ENCODE measurements around the gene TBC1D32. TPM values are rescaled to one million over a fixed set of nuclear protein-coding genes. Genes with fewer than 3 reads are reported as not detected.

Gene TBC1D32
- total RNA-seq, 1 experiment from 2014 or later = 5.2 TPM

- TF ChIP-seq MAX (CRISPR knock-in tag; IDR thresholded peaks at IDR 0.05) (no peak), GTF2I (CRISPR knock-in tag; conservative IDR thresholded peaks at IDR 0.05) (no peak), USF2 (CRISPR knock-in tag; IDR thresholded peaks at IDR 0.05) (no peak), FOXK1 (CRISPR knock-in tag; IDR thresholded peaks at IDR 0.05) (no peak), CBFB (CRISPR knock-in tag; IDR thresholded peaks at IDR 0.05; ENCODE audit: low read depth) (no peak), RORB (CRISPR knock-in tag; IDR thresholded peaks at IDR 0.05) (no peak), OVOL2 (CRISPR knock-in tag; IDR thresholded peaks at IDR 0.05; ENCODE audit: borderline replicate concordance) (no peak)
Measured at GRCh38 chr6:121365536-121366521, 31.5 kb upstream of the TBC1D32 start (continued).

- DNase-seq (ENCODE audit: low spot score) (no peak), ATAC-seq (no peak)
- Mint-ChIP-seq H3K4me3 (no peak overlapping the region), H3K36me3 (no peaks in the 10 kb centered on the region), H3K27me3 (ENCODE audit: low read depth) (no peaks in the 10 kb centered on the region), H3K4me1 (peaks cover 7% of the 10 kb centered on the region), H3K27ac (no peak overlapping the region), H3K9me3 (no peaks in the 10 kb centered on the region)
- CTCF ChIA-PET = interaction anchor here (1.0 to 1.6 kb wide), 2 partner anchors 37 to 44 kb away, joined by 4 read pairs; no protein-coding TSS in a partner anchor
- no peak for TF ChIP-seq ZBTB43 (CRISPR knock-in tag; IDR thresholded peaks at IDR 0.05)
- no peak for TF ChIP-seq GABPB1 (CRISPR knock-in tag; IDR thresholded peaks at IDR 0.05)
- no peak for TF ChIP-seq ZNF281 (CRISPR knock-in tag; IDR thresholded peaks at IDR 0.05)
- TF ChIP-seq MLX (CRISPR knock-in tag; IDR thresholded peaks at IDR 0.05) = no peak
- no peak for TF ChIP-seq ZNF416 (CRISPR knock-in tag; IDR thresholded peaks at IDR 0.05)
- TF ChIP-seq USF1 (CRISPR knock-in tag; IDR thresholded peaks at IDR 0.05) = no peak
- TF ChIP-seq NFYB (CRISPR knock-in tag; conservative IDR thresholded peaks at IDR 0.05; ENCODE audit: low read depth) = no peak
- TF ChIP-seq IRF2 (CRISPR knock-in tag; IDR thresholded peaks at IDR 0.05; ENCODE audit: borderline replicate concordance, low read depth) = no peak
- TF ChIP-seq MYBL2 (CRISPR knock-in tag; IDR thresholded peaks at IDR 0.05) = no peak
- no peak for TF ChIP-seq E2F1 (CRISPR knock-in tag; IDR thresholded peaks at IDR 0.05)
- no peak for TF ChIP-seq MAX (CRISPR knock-in tag; IDR thresholded peaks at IDR 0.05)
- TF ChIP-seq ETV6 (CRISPR knock-in tag; IDR thresholded peaks at IDR 0.05) = no peak
- no peak for TF ChIP-seq HMGA2 (CRISPR knock-in tag; IDR thresholded peaks at IDR 0.05)
- TF ChIP-seq ESRRA (CRISPR knock-in tag; IDR thresholded peaks at IDR 0.05; ENCODE audit: borderline replicate concordance) = no peak
- TF ChIP-seq AR (CRISPR knock-in tag; IDR thresholded peaks at IDR 0.05) = no peak
- POLR2A ChIA-PET = no interaction called here
Measured at GRCh38 chr6:121356575-121356974, 22.3 kb upstream of the TBC1D32 start.

All from WTC11 (cell line).